ENCODE measurements around the gene RGL1.

The RGL1 gene

DNA sequence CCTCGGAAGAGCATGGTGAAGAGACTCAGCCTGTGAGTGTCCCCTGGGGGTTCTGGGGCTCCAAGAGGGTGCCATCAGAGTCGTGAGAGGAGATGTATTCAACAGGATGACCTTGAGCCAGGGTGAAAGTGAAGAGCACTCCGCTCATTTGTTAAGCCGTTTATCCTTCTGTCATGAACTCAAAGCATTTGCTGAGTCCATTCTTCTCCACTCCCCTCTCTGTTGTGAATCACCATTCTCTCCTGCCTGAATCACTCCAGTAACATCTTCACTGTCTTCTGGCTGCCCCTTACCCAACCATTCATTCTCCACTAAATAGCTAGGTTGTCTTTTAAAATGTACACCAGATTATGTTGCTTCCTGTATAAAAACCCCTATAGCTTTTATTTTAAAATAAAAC is 102.2 kb downstream of the RGL1 start:
- H3K4me3 Mint-ChIP-seq = no peak overlapping the region
- peaks cover 80% of the 10 kb centered on the region for H3K36me3 Mint-ChIP-seq (ENCODE audit: low read depth)
- H3K9me3 Mint-ChIP-seq = no peaks in the 10 kb centered on the region
- H3K27me3 Mint-ChIP-seq (ENCODE audit: low read depth) = no peaks in the 10 kb centered on the region
- no peak overlapping the region for H3K27ac Mint-ChIP-seq
- H3K4me1 Mint-ChIP-seq = peaks cover 5% of the 10 kb centered on the region
- TF ChIP-seq, protein P1, sequence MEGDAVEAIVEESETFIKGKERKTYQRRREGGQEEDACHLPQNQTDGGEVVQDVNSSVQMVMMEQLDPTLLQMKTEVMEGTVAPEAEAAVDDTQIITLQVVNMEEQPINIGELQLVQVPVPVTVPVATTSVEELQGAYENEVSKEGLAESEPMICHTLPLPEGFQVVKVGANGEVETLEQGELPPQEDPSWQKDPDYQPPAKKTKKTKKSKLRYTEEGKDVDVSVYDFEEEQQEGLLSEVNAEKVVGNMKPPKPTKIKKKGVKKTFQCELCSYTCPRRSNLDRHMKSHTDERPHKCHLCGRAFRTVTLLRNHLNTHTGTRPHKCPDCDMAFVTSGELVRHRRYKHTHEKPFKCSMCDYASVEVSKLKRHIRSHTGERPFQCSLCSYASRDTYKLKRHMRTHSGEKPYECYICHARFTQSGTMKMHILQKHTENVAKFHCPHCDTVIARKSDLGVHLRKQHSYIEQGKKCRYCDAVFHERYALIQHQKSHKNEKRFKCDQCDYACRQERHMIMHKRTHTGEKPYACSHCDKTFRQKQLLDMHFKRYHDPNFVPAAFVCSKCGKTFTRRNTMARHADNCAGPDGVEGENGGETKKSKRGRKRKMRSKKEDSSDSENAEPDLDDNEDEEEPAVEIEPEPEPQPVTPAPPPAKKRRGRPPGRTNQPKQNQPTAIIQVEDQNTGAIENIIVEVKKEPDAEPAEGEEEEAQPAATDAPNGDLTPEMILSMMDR (IDR thresholded peaks at IDR 0.05; ENCODE audit: unreplicated experiment in 3 of 3) = no peak

DNA sequence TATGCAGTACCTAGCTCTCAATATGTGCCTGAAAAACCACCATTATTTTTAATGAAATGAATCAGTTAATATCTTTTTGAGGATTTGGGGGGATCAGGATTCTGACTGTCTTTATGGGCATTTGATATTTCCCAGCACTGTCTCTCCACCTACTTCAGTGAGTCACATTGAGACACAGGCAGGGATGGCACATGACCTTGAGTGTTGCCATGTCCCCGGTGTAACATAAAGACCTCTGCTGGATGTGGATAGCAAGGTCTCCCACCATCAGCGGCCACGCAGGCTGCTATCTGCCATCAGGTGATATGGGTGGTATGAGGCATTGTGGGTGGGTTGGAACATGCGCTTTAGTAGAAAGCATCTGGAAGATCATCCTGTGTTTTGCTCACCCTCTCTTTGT is 103.2 kb downstream of the RGL1 start:
- TF ChIP-seq, protein P1 (IDR thresholded peaks at IDR 0.05; ENCODE audit: unreplicated experiment in 3 of 3) = no peak
- Mint-ChIP-seq H3K4me3 (no peak overlapping the region), H3K36me3 (ENCODE audit: low read depth) (peaks cover 87% of the 10 kb centered on the region), H3K27me3 (ENCODE audit: low read depth) (no peaks in the 10 kb centered on the region), H3K4me1 (peaks cover 5% of the 10 kb centered on the region), H3K27ac (no peak overlapping the region), H3K9me3 (no peaks in the 10 kb centered on the region)

DNA sequence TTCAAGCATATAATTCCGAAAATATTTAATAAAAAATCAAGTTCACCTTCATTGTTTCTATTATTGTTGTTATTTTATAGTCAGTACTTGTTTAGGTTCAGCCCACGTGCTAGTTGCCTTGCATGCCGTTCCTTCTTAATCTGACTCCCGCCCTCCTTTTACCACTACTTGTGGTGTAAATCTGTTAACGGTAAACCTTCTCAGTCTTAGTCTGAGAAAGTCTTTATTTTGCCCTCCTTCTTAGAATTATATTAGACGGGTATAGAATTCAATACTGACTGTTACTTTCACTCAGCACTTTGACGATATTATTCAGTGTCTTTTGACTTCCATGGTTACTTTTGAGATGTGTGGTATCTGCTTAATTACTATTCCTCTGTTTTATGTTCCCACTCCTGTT is 104.8 kb downstream of the RGL1 start:
- H3K4me3 Mint-ChIP-seq = no peak overlapping the region
- H3K36me3 Mint-ChIP-seq (ENCODE audit: low read depth) = peaks cover 95% of the 10 kb centered on the region
- H3K27ac Mint-ChIP-seq = no peak overlapping the region
- peaks cover 9% of the 10 kb centered on the region for H3K4me1 Mint-ChIP-seq
- H3K9me3 Mint-ChIP-seq = no peaks in the 10 kb centered on the region
- TF ChIP-seq, protein P1 (IDR thresholded peaks at IDR 0.05; ENCODE audit: unreplicated experiment in 3 of 3) = no peak
- H3K27me3 Mint-ChIP-seq (ENCODE audit: low read depth) = no peaks in the 10 kb centered on the region

DNA sequence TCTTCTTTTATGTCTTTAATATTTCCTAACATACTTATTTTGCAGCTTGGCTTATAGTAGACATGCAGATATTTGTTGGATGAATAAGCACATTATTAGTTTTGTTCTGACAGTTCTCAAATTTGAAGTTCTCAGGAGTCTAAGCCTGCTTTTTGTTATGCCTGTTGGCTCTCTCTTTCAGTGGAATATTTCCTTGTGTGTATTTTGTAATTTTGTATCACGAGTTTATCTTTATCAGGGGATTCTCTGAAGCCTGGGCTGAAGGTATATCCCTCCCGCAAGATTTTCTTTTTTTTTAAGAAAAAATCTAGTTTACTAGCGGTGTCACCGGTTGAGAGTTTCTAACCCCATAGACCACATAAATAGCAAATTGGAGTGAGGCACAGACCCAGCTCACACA is 105.9 kb downstream of the RGL1 start:
- H3K4me1 Mint-ChIP-seq = peaks cover 17% of the 10 kb centered on the region
- H3K9me3 Mint-ChIP-seq = no peaks in the 10 kb centered on the region
- peaks cover 91% of the 10 kb centered on the region for H3K36me3 Mint-ChIP-seq (ENCODE audit: low read depth)
- H3K27ac Mint-ChIP-seq = peak overlapping the region in 2 of 3 experiments; percentile 20 to 40
- no peaks in the 10 kb centered on the region for H3K27me3 Mint-ChIP-seq (ENCODE audit: low read depth)
- no peak overlapping the region for H3K4me3 Mint-ChIP-seq
- TF ChIP-seq, protein P1 (IDR thresholded peaks at IDR 0.05; ENCODE audit: unreplicated experiment in 3 of 3) = no peak

GRCh38 chr1:183911285-183911684 is 106.4 kb downstream of the RGL1 start:
- Mint-ChIP-seq H3K36me3 (ENCODE audit: low read depth) (peaks cover 92% of the 10 kb centered on the region), H3K9me3 (no peaks in the 10 kb centered on the region), H3K27me3 (ENCODE audit: low read depth) (no peaks in the 10 kb centered on the region), H3K27ac (peak overlapping the region in 1 of 3 experiments; percentile 40), H3K4me3 (no peak overlapping the region), H3K4me1 (peaks cover 20% of the 10 kb centered on the region)
- TF ChIP-seq, protein P1 (IDR thresholded peaks at IDR 0.05; ENCODE audit: unreplicated experiment in 3 of 3) = no peak

DNA sequence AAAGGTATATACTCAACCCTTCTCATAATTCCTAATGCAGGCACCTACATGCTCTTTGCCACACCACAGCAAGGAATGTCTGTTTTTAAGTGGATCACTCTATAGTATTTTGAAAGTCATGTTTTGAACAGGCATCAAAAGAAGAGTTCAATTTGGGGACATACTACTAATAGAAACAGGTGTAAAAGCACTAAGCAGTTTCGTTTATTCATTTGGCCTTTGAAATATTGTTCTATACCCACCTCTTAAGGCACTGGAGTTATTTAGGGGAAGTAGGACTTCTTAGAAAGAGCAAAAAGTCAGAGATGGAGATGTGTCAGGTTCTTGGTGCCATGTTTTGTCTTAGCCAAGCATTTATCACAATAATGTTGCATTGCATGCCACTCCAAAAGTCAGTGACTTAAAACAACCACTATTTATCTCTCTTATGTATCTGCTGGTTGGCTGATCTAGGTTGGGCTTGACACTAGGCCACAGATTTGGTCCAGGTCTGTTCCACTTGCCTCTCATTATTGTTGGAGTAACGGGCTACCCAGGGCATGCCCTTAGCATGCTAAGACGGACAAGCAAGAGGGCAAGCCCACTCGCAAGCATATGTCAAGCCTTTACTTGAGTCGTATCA is 107.5 kb downstream of the RGL1 start:
- H3K36me3 Mint-ChIP-seq (ENCODE audit: low read depth) = peaks cover 86% of the 10 kb centered on the region
- TF ChIP-seq, protein P1 (IDR thresholded peaks at IDR 0.05; ENCODE audit: unreplicated experiment in 3 of 3) = no peak
- no peaks in the 10 kb centered on the region for H3K27me3 Mint-ChIP-seq (ENCODE audit: low read depth)
- no peak overlapping the region for H3K4me3 Mint-ChIP-seq
- no peaks in the 10 kb centered on the region for H3K9me3 Mint-ChIP-seq
- H3K4me1 Mint-ChIP-seq = peaks cover 20% of the 10 kb centered on the region
- H3K27ac Mint-ChIP-seq = no peak overlapping the region
